Sigmoid colon (tissue), 4 donors: ENCODE data around the gene WDR93.

Source experiments
- CTCF ChIP-seq, 4 experiments: fragments of 450-650 bp in 3 of 4; fragments of 200-600 bp in 1 of 4; IDR thresholded peaks; one replicate each; pipeline ENCODE4 v1.5.1; 2016 to 2019; ENCODE audit warnings: antibody characterized with exemption in 4 of 4, mild to moderate bottlenecking in 3 of 4, moderate library complexity in 2 of 4
- EP300 ChIP-seq, 4 donors: sonication (generic); formaldehyde crosslinking; IDR thresholded peaks; one replicate each; pipeline ENCODE4 v1.6.1; 2017; ENCODE audit warnings: antibody characterized with exemption in 4 of 4
- POLR2A ChIP-seq, 2 donors: fragments of 450-650 bp; IDR thresholded peaks; one replicate each; pipeline ENCODE4 v1.6.1; 2016; ENCODE audit warnings: antibody characterized with exemption in 2 of 2, mild to moderate bottlenecking in 2 of 2, moderate library complexity in 2 of 2
- POLR2AphosphoS5 ChIP-seq, 4 donors: sonication (generic); formaldehyde crosslinking; IDR thresholded peaks; one replicate each; pipeline ENCODE4 v1.6.1; 2017; ENCODE audit warnings: antibody characterized with exemption in 4 of 4

GRCh38 chr15:89760303-89761008, 69.8 kb downstream of the WDR93 start:
- TF ChIP-seq POLR2A (IDR thresholded peaks at IDR 0.05) (no peak), CTCF (IDR thresholded peaks at IDR 0.05) (peak; percentile 75 to 95 (median 92)), POLR2AphosphoS5 (IDR thresholded peaks at IDR 0.05) (no peak), EP300 (IDR thresholded peaks at IDR 0.05) (no peak)
